HG03039 (cell line): ENCODE measurements around the gene HPSE2.

Experiments
- ATAC-seq: cut with Tn5 transposase; IDR thresholded peaks from one replicate; pipeline ENCODE4 v1.9.1; 2021; ENCODE audit warnings: mild to moderate bottlenecking, moderate library complexity; ENCODE audit not compliant: unreplicated experiment

HPSE2 gene

GRCh38 chr10:98469001-98469931 lies 766.4 kb downstream of the HPSE2 start:
- ATAC-seq: no peak

- peak; percentile 91 for ATAC-seq
Measured at GRCh38 chr10:98467506-98468318, 767.9 kb downstream of the HPSE2 start.

- no peak for ATAC-seq
Measured at GRCh38 chr10:98466861-98467505, 768.7 kb downstream of the HPSE2 start.

- ATAC-seq: no peak
Measured at GRCh38 chr10:98465866-98466265, 769.8 kb downstream of the HPSE2 start.

- ATAC-seq: no peak
Measured at GRCh38 chr10:98463976-98464754, 771.5 kb downstream of the HPSE2 start.

DNA sequence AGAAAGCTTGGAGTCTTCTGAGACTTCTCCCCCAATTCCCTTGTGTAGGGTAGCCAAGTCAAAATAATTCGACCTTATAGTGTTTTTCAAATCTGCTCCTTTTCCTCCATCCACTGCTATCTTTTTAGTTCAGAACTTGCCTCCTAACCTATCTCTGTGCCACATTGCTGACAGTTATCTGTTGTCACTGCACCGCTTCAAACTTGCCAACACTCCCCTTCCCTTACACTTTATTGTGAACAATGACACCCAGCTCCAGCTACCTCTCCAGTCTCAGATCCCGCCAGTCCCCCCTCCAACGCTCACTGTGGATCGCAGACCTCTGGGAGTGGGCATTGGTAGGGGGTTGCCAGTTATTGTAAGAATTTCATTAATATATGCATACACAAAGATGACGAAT lies 772.6 kb downstream of the HPSE2 start:
- ATAC-seq: no peak

DNA sequence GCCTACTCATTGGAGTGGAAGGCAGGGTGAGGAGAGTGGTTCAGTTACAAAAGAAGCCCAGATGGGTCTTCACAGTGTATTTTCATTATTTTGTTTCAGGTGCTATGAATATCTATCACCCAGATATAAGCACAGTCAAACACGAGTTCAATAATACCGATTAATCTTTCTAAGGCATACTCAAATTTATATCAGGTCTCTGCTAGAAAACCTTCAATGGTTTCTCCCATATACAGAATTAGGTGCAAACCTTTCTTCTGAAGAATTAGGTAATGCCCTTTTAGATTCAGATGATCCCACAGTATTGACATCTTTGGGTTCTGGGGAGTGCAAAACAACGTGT lies 774.2 kb downstream of the HPSE2 start:
- ATAC-seq: no peak

- ATAC-seq: no peak
Measured at GRCh38 chr10:98460837-98461499, 774.7 kb downstream of the HPSE2 start.

GRCh38 chr10:98458809-98459784 lies 776.6 kb downstream of the HPSE2 start:
- no peak for ATAC-seq

DNA sequence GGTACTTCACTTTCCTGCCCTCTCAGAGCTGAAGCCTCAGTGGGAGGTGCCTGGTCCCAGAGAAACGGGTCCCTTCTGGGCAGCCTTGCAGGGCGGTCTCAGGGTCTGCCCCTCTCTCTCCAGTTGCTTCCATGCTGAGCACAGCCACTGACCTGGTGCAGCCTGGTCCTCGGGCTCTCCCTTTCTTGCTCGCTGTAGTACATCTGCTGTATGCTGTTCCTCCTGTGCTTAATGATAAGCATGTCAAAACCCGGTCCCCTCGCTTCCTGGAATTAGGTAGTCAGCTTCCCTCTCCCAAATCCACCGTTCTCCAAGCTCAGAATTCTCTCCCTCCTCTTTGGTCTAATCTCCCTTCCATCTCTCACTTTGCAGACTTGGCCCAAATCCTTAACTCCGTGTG lies 777.9 kb downstream of the HPSE2 start:
- ATAC-seq: no peak

GRCh38 chr10:98456686-98457482 lies 778.8 kb downstream of the HPSE2 start:
- ATAC-seq: no peak

DNA sequence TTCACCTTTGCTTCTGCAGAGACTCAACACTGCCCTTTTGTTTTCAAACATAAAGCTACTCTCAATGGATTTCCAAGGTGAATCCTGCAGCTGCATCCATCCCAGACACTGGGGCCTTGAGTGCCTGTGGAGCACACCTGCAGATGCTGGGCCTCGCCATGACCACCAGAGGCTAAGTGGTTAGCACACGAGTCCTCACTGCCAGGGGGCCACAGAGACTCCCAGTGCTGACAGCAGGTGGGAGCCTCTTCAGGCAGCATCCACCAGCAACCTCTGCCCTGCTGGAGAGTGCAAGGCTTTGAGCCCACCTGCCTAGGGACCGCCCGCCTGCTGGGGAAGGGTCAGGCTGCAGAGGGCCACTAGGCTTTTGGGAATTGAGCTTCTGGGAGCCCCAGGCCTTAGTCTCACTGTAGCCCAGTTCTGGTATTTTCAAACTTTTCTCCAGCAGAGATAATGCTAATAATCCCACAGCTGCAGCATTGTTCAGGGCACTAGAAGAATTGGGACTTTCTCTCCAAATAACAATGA lies 779.5 kb downstream of the HPSE2 start:
- no peak for ATAC-seq

- no peak for ATAC-seq
Measured at GRCh38 chr10:98453729-98454128, 781.9 kb downstream of the HPSE2 start.

GRCh38 chr10:98450618-98451017 lies 785.0 kb downstream of the HPSE2 start:
- no peak for ATAC-seq

DNA sequence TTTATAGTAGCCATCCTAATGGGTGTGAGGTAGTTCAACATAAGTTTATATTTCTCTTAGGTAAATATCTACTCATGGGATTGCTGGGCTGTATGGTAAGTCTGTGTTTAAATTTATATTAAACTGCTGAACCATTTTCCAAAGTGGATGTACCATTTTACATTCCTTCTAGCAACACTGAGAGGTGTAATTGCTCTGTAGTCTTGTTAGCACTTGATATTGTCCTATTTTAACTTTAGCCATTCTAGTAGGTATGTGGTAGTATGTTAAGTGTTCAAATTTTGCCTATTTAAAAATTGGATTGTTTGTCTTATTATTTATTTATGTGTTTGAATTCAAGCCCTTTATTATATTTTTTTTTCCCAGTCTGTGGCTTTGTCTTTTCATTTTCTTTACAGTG lies 786.4 kb downstream of the HPSE2 start:
- no peak for ATAC-seq

DNA sequence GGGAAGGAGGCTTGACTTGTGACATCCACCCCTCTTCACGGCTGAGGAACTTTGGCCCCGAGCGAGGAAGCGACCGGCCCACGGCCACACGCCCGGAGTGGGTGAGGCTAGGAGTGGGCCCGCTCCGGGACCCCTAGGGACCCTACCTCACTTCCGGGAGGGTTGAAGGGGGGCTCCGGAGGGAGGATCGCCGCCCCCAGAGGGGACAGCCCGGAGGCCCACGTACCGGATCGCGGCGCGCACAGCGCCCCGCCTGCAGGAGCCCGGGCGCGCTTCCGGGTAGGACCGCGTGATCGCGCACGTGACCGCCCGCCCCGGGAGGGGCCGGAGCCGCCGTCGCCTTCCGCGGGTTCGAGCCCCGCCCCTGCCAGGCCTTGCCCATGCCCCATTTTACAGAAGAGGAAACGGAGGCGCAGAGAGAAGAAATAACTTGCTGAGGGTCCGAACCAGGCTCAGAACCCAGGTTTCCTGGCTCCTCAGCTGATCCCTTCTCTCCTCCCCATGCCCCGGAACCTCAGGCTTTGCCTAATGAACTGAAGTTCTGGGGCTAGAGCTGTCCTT lies 788.9 kb downstream of the HPSE2 start, which contains the start of gene HPS1:
HPS1 (minus strand) TSS at position 275 of the 561 bp plus-strand sequence. CDS start 3,695 bp downstream, outside the sequence.
- ATAC-seq: peak; percentile 91

- peak; percentile 20 for ATAC-seq
Measured at GRCh38 chr10:98446151-98446660, 789.4 kb downstream of the HPSE2 start.
